Stimulated activated CD4-positive, alpha-beta T cell treated with anti-CD3 and anti-CD28 coated beads, Interleukin-15, amount 100 ng/mL, for 48 hours (primary cell): ENCODE results near the gene CACNA2D4.
A peak's percentile ranks its signal among the peaks of the same experiment; 100 is the strongest.

ENCODE experiments used
- DNase-seq, 2 donors: peaks; one replicate each; pipeline ENCODE4 v3.0.0-alpha.2; 2020; ENCODE audit warnings: low read depth in 2 of 2

The CACNA2D4 gene

GRCh38 chr12:1815814-1816729, 102.4 kb downstream of the CACNA2D4 start:
- DNase-seq = no peak

- no peak for DNase-seq
These were observed 103.3 kb downstream of the CACNA2D4 start for GRCh38 chr12:1815108-1815507.

GRCh38 chr12:1814266-1814665, 104.2 kb downstream of the CACNA2D4 start:
- no peak for DNase-seq

GRCh38 chr12:1812650-1813302, 105.7 kb downstream of the CACNA2D4 start:
- DNase-seq = no peak

- no peak for DNase-seq
These were observed 106.5 kb downstream of the CACNA2D4 start for GRCh38 chr12:1811948-1812291.

GRCh38 chr12:1811281-1811947, 107.0 kb downstream of the CACNA2D4 start:
- no peak for DNase-seq

GRCh38 chr12:1810931-1811280, 107.5 kb downstream of the CACNA2D4 start:
- DNase-seq = no peak

GRCh38 chr12:1810201-1810930, 108.1 kb downstream of the CACNA2D4 start:
- DNase-seq = no peak

- DNase-seq = no peak
These were observed 108.8 kb downstream of the CACNA2D4 start for GRCh38 chr12:1809591-1810190.

- no peak for DNase-seq
These were observed 109.5 kb downstream of the CACNA2D4 start for GRCh38 chr12:1808798-1809480.

- no peak for DNase-seq
These were observed 110.2 kb downstream of the CACNA2D4 start for GRCh38 chr12:1808036-1808797.

- DNase-seq = no peak
These were observed 111.2 kb downstream of the CACNA2D4 start for GRCh38 chr12:1807087-1807860.

- DNase-seq = no peak
These were observed 112.0 kb downstream of the CACNA2D4 start for GRCh38 chr12:1806301-1807086.

GRCh38 chr12:1805441-1806081, 112.9 kb downstream of the CACNA2D4 start:
- DNase-seq = no peak

- DNase-seq = peak; percentile 68 to 85
These were observed 113.7 kb downstream of the CACNA2D4 start for GRCh38 chr12:1804545-1805332.

- DNase-seq = no peak
These were observed 114.7 kb downstream of the CACNA2D4 start for GRCh38 chr12:1803736-1804135.

- no peak for DNase-seq
These were observed 117.0 kb downstream of the CACNA2D4 start for GRCh38 chr12:1801303-1801975.
